GM12892 (cell line): Measurements from ENCODE around the gene POLR1A.

Experiments
- DNase-seq: peaks from one replicate; pipeline ENCODE4 v3.0.0; 2011; ENCODE audit not compliant: insufficient read length
- FAIRE-seq: peaks from 2 replicates; lab custom pipeline; 2011; peaks lifted over from hg19 to GRCh38; lab: Jason Lieb, UNC
- POLR2A ChIP-seq: IDR thresholded peaks from 2 replicates; pipeline ENCODE4 v1.6.1; 2011; ENCODE audit warnings: low read depth, low read length, control low read depth
- POLR2AphosphoS5 ChIP-seq: IDR thresholded peaks from 2 replicates; pipeline ENCODE4 v1.6.1; 2011; ENCODE audit warnings: low read depth, low read length, control low read depth
- TAF1 ChIP-seq: IDR thresholded peaks from 2 replicates; pipeline ENCODE4 v1.6.1; 2011; ENCODE audit warnings: low read depth, mild to moderate bottlenecking, control low read depth, low read length, borderline replicate concordance

Gene POLR1A

GRCh38 chr2:86044045-86044444 lies 61.6 kb downstream of the POLR1A start:
- TF ChIP-seq POLR2AphosphoS5 (no peak), TAF1 (no peak), POLR2A (no peak)
- no peak for FAIRE-seq
- no peak for DNase-seq

- TF ChIP-seq TAF1 (no peak), POLR2A (no peak), POLR2AphosphoS5 (no peak)
- no peak for DNase-seq
- FAIRE-seq, result no peak
These were observed 63.2 kb downstream of the POLR1A start for GRCh38 chr2:86042256-86043168.

DNA sequence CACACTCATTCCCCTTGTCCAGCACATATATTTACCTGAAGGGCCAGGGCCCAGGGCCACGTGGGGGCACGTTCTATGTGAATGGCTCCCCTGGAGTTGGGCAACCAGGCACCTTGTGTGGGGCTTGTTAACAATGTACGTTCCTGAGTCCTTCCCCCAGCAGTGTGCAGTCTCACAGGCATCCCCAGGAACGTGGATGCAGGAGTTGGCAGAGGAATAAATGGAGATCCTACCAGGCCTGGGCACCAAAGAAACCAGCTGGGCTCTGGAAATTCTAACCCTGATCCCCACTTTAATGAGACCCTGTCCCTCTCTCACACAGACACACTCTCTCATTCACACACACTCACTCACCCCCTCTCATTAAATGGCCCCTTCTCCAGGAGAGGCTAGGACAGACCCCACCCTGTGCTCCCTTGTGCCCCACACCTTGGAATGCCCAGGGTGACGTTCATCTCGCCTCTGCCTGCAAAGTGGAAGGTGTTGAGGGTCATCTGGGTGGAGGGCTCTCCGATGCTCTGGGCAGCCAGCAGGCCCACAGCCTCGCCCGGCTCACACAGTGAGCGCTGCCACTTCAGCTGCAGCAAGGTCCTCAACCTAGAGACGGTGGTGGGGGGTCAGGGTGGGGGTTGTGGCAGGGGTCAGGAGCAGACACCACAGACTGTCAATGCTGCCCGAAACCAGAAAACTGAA lies 65.6 kb downstream of the POLR1A start:
- TF ChIP-seq TAF1 (no peak), POLR2AphosphoS5 (no peak), POLR2A (no peak)
- DNase-seq, result no peak
- no peak for FAIRE-seq

- DNase-seq, result no peak
- TF ChIP-seq POLR2AphosphoS5 (no peak), TAF1 (no peak), POLR2A (no peak)
- peak; percentile 21 for FAIRE-seq
These were observed 66.3 kb downstream of the POLR1A start for GRCh38 chr2:86039178-86039962.

GRCh38 chr2:86038291-86039081 lies 67.2 kb downstream of the POLR1A start:
- FAIRE-seq (peak; percentile 27), DNase-seq (no peak)
- TF ChIP-seq POLR2A (no peak), POLR2AphosphoS5 (no peak), TAF1 (no peak)

DNA sequence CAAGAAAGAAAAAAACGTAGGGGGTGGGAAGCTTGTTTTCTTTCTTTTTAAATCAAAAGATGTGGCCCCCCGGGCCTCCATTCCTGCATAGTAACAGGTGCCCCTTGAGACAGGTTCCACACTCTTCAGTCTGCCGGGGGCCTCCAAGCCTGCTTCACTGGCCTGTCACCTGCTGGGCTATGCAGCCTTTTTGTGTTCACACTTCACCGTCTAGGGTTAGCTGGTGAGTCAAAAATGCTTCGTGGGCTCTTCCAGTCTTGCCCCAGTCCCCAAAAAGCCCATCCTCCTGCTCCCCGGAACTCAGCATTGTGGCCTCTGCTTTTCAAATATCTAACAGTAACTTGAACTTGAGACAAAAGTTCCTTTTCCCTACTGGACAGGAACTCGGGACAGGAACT lies 67.9 kb downstream of the POLR1A start:
- DNase-seq, result no peak
- no peak for TF ChIP-seq POLR2A
- no peak for TF ChIP-seq POLR2AphosphoS5
- TF ChIP-seq TAF1, result no peak
- FAIRE-seq, result no peak

GRCh38 chr2:86037141-86037794 lies 68.4 kb downstream of the POLR1A start:
- DNase-seq, result no peak
- FAIRE-seq, result no peak
- TF ChIP-seq POLR2A (no peak), TAF1 (no peak), POLR2AphosphoS5 (no peak)

DNA sequence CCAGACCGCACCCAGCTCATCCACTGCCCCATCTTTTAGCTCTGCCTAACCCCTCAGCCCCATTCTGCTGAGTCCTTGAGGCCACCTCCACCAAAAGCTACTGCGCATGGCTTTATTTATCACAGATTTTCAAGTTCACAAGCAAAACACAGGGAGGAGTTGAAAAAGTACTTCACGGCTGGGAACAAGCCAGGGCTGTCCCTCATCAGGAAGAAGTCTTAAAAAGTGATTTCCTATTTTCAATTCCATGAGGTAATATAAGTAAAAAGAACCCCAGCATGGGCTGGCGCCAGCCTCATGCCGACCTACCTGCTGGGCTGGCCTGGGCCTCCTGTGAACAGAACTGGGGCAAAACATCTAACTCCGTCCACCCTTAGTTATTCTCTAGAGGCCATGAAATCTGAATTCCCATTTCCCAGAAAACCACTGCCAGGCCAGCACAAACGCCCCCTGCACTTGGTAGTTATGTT lies 69.0 kb downstream of the POLR1A start:
- no peak for DNase-seq
- peak; percentile 54 for FAIRE-seq
- TF ChIP-seq POLR2AphosphoS5 (peak; percentile 78; the same call in 1 of the 2 replicates), POLR2A (no peak; the same call in 1 of the 2 replicates)

DNA sequence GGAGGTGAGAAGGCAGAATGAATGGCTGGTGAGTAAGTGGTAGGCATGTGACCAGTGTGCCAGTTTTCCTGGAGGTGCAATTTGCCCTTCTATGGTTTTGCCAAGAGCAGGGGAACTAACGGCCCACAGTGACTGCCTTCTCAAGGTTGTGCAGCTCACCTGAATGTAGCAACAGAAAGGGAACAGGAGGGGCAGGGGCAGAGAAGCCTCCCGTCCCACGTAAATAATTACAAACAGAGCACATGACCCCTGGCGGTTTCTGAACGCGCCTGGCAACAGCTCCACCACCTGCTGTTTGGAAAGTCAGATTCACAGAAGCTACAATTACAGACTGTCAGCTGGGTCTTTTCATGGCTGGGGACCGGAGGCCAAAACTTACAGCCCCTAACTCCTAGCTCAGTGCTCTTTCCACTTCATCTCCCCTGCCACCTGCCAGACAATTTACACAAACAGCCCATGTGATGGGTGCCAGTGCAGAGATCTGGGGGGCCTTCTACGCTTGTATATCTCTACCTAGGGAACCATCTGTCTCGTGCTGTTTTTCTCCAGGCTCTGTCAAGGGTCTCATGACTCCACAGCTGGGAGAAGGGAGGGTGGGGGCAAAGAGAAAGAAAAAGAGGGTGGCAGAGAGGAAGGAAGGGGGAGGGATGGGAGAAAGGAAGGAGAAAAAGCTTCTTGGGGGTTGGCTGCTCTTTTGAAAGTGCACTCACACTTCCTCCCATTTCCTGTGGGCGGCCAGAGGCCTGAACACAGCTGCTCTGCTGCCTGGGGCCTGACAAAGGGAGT lies 69.6 kb downstream of the POLR1A start:
- DNase-seq (peak; percentile 82), FAIRE-seq (peak; percentile 95)
- TF ChIP-seq TAF1 (no peak), POLR2AphosphoS5 (no peak; the same call in 1 of the 2 replicates), POLR2A (peak; percentile 72; the same call in 1 of the 2 replicates)
